Measurements from ENCODE around the gene CTNND1.

DNA sequence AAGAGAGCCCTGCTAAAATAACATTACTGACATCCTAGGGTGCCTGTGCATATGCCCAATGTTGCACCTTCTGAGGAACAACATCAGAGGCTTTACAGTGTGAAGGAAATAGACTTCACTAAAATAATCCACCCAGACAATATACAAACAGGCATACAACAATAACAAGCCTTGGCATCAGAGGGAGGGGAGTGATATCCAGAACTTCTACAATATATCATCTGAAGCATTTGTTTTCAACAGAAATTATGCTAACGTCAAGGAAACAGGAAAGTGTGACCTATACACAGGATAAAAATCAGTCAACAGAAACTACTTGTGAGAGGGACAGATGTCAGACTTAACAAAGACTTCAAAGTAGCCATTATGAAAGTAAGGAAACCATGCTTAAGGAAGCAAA lies 81.3 kb downstream of the CTNND1 start:
- TF ChIP-seq FOS (IDR thresholded peaks at IDR 0.05; ENCODE audit: low read depth, low read length) (no peak), RAD21 (IDR thresholded peaks at IDR 0.05; ENCODE audit: low read length) (no peak)
- TF ChIP-seq, protein P1, sequence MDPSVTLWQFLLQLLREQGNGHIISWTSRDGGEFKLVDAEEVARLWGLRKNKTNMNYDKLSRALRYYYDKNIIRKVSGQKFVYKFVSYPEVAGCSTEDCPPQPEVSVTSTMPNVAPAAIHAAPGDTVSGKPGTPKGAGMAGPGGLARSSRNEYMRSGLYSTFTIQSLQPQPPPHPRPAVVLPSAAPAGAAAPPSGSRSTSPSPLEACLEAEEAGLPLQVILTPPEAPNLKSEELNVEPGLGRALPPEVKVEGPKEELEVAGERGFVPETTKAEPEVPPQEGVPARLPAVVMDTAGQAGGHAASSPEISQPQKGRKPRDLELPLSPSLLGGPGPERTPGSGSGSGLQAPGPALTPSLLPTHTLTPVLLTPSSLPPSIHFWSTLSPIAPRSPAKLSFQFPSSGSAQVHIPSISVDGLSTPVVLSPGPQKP (IDR thresholded peaks at IDR 0.05; ENCODE audit: borderline replicate concordance, low read depth, low read length), result no peak
- TF ChIP-seq, protein P2, sequence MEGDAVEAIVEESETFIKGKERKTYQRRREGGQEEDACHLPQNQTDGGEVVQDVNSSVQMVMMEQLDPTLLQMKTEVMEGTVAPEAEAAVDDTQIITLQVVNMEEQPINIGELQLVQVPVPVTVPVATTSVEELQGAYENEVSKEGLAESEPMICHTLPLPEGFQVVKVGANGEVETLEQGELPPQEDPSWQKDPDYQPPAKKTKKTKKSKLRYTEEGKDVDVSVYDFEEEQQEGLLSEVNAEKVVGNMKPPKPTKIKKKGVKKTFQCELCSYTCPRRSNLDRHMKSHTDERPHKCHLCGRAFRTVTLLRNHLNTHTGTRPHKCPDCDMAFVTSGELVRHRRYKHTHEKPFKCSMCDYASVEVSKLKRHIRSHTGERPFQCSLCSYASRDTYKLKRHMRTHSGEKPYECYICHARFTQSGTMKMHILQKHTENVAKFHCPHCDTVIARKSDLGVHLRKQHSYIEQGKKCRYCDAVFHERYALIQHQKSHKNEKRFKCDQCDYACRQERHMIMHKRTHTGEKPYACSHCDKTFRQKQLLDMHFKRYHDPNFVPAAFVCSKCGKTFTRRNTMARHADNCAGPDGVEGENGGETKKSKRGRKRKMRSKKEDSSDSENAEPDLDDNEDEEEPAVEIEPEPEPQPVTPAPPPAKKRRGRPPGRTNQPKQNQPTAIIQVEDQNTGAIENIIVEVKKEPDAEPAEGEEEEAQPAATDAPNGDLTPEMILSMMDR (conservative IDR thresholded peaks at IDR 0.05; ENCODE audit: low read depth, low read length), result no peak
- TF ChIP-seq, protein P3, sequence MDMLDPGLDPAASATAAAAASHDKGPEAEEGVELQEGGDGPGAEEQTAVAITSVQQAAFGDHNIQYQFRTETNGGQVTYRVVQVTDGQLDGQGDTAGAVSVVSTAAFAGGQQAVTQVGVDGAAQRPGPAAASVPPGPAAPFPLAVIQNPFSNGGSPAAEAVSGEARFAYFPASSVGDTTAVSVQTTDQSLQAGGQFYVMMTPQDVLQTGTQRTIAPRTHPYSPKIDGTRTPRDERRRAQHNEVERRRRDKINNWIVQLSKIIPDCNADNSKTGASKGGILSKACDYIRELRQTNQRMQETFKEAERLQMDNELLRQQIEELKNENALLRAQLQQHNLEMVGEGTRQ (IDR thresholded peaks at IDR 0.05; ENCODE audit: low read depth, low read length), result no peak

All from IMR-90 (cell line).